ENCODE results near the gene SLC24A3.

- TF ChIP-seq EZH2 (IDR thresholded peaks at IDR 0.05) (no peak), POLR2AphosphoS5 (IDR thresholded peaks at IDR 0.05; ENCODE audit: borderline replicate concordance, low read depth, low read length) (no peak), FOXP2 (optimal IDR thresholded peaks at IDR 0.05; ENCODE audit: control extremely low read depth, extremely low read length, insufficient read depth) (no peak)
Measured at GRCh38 chr20:19765266-19765665, 552.8 kb downstream of the SLC24A3 start.
